ENCODE measurements around the gene LOXHD1.

The LOXHD1 gene

DNA sequence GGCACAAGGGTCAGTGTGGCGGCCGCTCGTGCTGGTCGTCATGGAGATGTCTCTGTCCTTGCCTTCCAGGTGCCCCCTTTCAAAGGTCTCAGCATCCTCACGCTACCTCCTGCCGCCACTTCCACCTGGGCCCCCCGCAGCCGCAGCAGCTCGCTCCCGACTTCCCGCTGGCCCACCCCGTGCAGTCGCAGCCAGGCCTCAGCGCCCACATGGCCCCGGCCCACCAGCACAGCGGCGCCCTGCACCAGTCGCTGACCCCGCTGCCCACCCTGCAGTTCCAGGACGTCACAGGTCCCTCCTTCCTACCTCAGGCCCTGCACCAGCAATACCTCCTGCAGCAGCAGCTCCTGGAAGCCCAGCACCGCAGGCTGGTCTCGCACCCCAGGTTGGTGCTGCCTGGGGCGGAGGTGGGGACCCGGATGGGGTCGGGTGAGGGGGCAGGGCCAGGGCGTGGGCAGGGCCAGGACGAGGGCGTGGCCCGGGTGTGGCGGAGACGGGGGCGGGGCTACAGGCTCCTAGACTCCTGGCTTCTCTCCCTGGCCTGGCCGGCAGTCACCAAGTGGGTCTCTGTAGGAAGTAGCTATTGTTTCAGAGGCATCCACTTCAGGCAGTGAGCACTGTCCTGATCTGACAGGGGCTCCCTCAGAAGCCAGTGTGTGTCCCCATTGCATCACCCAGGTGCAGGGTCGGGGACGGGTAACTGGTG lies 223.7 kb downstream of the LOXHD1 start:
- no peak for DNase-seq

DNA sequence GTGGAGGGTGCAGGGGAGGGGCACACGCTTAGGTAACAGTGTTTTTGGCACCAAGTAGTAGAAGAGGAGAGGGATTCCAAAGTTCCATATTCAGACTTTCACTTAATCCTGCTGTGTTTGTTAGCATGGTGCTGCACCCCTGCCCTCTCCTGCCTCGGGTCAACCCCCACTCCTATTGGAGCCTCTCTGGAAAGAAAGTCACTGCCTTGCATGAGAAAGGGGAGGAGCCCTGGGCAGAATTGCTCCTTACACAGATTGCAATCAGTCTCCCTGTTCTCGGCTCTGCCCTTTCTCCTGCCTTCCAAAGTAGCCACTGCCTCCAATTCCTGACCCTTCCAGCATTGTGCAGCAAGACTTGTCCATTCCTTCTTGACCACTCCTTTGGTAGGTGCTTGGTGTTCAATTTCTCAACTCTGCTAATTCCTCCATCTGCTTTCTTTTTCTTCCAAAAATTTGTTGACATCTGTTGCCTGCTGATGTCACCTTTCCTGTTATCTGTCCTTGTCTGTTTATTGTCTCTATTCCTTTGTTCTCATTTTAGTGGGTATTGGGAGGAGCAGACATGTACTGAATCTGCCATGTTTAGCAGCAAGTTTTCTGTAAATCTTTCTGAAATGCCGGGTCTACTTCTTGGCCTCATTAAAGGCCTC lies 225.4 kb downstream of the LOXHD1 start:
- DNase-seq, result no peak

DNA sequence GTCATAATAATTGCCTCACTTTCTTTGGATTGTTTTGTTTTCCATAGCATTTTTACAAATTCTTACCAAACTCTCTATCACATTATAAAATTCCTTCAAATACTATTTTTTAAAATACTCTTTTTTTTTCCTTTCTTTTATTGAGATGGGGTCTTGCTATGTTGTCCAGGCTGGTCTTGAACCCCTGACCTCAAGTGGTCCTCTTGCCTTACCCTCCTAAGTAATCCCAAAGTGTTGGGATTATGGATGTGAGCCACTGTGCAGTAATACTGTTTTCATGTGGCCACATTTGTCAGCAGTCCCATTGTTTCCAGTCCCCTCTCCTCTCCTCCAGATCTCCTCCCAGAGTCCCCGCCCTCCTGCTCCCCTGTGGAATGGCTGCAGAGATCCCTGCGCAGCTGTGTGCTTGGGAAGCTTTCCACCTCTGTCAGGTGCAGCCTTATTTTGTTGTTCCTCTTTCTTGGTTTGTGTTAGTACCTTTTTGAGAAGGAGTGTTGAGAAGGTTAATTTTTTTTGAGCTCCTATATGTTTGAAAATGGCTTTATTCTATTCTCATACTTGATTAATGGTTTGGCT lies 227.3 kb downstream of the LOXHD1 start:
- DNase-seq, result no peak

DNA sequence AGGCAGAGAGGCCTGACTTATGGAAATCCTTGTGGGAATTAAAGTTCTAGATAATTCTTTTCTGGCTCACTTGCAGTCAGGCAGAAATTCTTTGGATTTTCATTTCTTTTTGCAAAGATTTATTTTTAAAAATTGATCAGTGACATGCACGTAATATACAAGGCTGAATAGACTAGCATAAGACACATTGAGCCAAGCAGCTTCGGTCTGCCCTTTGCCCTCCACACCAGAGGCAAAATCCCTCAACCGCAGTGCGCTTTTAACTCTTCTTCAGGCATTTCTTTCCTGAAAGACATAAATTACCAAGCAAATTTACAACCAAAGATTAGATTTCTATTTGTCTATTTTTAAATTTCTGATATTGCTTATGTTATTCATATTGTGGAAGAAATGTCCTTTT lies 227.9 kb downstream of the LOXHD1 start:
- no peak for DNase-seq

DNA sequence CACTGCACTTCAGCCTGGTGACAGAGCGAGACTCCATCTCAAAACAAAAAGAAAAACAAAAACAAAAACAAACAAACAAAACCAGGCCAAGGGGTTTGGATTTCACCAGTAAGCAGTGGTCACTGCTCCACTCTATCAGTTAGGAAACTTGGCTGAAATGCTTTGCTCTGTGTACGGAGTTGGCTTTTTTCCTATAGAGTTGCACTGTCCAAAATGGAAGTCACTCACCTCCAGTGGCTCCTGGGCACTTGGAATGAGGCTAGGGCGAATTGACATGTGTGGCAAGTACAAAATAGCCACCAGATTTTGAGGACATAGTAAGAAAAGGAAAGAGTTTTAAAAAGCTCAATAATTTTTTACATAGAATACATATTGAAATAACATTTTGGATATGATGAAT lies 228.7 kb downstream of the LOXHD1 start:
- DNase-seq, result no peak

DNA sequence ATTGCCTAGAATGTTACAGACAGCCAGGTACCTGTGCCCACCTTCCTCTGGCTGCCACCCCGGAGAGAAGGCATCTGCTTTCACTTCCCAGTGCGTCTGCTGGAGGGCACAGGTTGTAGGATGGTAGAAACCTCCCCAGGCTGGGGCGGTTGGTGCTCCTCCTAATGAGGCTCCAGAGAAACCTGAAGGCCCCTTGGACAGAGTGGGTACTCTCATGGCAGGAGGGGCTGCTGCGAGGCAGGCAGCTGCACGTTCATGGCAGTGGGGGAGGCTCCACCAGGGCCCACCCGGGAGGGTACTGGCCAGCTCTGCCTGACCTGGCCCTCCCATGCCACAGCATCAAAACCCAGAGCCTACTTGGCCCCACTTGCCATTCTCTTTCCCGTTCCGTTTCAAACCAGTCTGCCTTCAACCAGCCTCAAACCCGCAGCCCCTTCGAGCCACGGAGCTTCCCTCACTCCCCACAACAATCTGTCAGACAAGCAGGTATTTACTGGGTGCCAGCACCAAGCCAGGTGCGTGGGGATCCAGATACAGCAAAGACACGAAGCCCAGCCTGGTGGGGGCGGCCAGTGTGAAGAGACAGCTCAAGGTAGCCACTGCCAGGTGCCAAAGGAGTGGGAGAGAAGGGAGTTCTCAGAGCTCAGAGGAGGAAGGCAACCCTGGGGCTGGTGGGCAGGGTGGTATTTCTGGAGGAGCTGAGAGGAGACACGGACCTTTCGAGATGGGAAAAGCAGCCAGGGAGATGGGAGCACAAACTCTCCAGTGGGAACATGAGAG lies 229.6 kb downstream of the LOXHD1 start:
- no peak for DNase-seq

All from stimulated activated naive CD4-positive, alpha-beta T cell (primary cell).